Right lobe of liver (tissue), 6 donors: ENCODE results near the gene KIAA0513. TPM values are rescaled to one million over a fixed set of nuclear protein-coding genes. Genes with fewer than 3 reads are reported as not detected.
A peak's percentile ranks its signal among the peaks of the same experiment; 100 is the strongest.

ENCODE experiments used
- ATAC-seq, 4 donors: fragments of 200-7000 bp; cut with Tn5 transposase; one replicate each; pipeline ENCODE4 v1.9.1; 2020; ENCODE audit warnings: mild to moderate bottlenecking in 4 of 4, moderate library complexity in 4 of 4
- DNase-seq, 3 donors: peaks; one replicate each; pipeline ENCODE4 v3.0.0-alpha.2; 2020
- H3K27ac ChIP-seq, 3 donors: fragments of 200-600 bp; one replicate each; pipeline ENCODE4 v1.8.0; 2022
- H3K27me3 ChIP-seq, 2 donors: fragments of 200-600 bp; one replicate each; pipeline ENCODE4 v1.8.0; 2022
- H3K36me3 ChIP-seq, 4 donors: fragments of 200-600 bp; sonication (generic) in 1 of 4; one replicate each; pipeline versions ENCODE4 v1.5.1 to v1.8.0; 2017 to 2022; ENCODE audit warnings: control low read depth in 1 of 4
- H3K4me1 ChIP-seq, 4 donors: fragments of 200-600 bp; sonication (generic) in 1 of 4; one replicate each; pipeline versions ENCODE4 v1.5.1 to v1.8.0; 2017 to 2022; ENCODE audit warnings: control low read depth in 1 of 4
- H3K4me3 ChIP-seq, 3 donors: fragments of 200-600 bp; one replicate each; pipeline ENCODE4 v1.8.0; 2022
- H3K9me3 ChIP-seq, 4 donors: fragments of 200-600 bp; sonication (generic) in 1 of 4; one replicate each; pipeline versions ENCODE4 v1.5.1 to v1.8.0; 2017 to 2022; ENCODE audit warnings: control low read depth in 1 of 4
- CTCF ChIP-seq, 4 donors: fragments of 200-600 bp in 3 of 4; fragments of 450-650 bp in 1 of 4; IDR thresholded peaks; one replicate each; pipeline versions ENCODE4 v1.5.1 to v1.8.0; 2016 to 2022; ENCODE audit warnings: antibody characterized with exemption in 4 of 4, mild to moderate bottlenecking in 2 of 4
- POLR2A ChIP-seq: fragments of 450-650 bp; IDR thresholded peaks from one replicate; pipeline ENCODE4 v1.6.1; 2017; ENCODE audit warnings: antibody characterized with exemption, mild to moderate bottlenecking
- WGBS: methylation state at CpG from one replicate; pipeline ENCODE4 v1.1.6; 2018; ENCODE audit warnings: low coverage, low lambda C conversion rate; ENCODE audit not compliant: insufficient coverage; ENCODE audit errors: missing lambda C conversion rate; 5-methylcytosine and 5-hydroxymethylcytosine counted together
- intact Hi-C, 2 donors: fragments of 100-400 bp; cut with DNase I; formaldehyde crosslinking; loops; one replicate each; pipeline versions ENCODE4 v1.11.2 to v1.14.1; 2022
- total RNA-seq, 6 experiments: library from RNA; depleted of rRNA in 2 of 6; stranded (reverse); fragments of >200 nt in 2 of 6; fragmentation: NEBNext Ultra II Directional in 3 of 6; extraction: Animal tissue kit (Norgen Biotek cat#: 25700) in 3 of 6; gene quantifications; one replicate each; pipeline versions ENCODE4 v1.1.0 to v1.2.4, GENCODE V29; 2016 to 2023
- donor health status: DM: no; HTN: yes; CAD: no.
- donor health status: DM: no; HTN: no; CAD: no.
- donor health status: DM: no; HTN: no; CAD: no.
- donor health status: DM: no; HTN: yes; CAD: no.
- donor health status: DM: no; HTN: yes; CAD: no.

Gene KIAA0513
- total RNA-seq, 6 experiments from 2014 or later, result 2.6 to 7.4 (median 4.7) TPM

DNA sequence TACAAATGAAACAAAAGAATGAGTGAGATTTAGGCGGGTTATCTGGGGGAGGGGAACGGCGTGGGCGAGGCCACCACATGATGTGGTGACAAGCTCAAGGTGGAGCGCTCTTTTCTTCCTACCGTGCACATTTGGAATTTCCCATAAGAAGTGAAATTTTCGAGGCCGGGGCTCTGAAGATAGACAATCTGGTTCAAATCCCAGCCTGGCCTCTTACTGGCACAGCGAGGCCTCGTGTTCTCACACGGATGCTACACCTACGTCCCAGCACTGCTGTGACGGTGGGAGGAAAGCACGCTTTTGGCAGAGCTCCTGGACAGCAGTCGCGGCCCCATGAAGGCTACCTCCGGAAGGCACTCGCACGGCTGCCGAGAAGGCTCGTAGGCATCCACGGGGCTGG is 41.5 kb upstream of the KIAA0513 start:
- WGBS, result 97% methylated on average over 8 of the region's 22 CpGs
- Histone ChIP-seq H3K9me3 (no peaks in the 10 kb centered on the region), H3K27me3 (no peaks in the 10 kb centered on the region), H3K36me3 (peaks cover 0 to 51% (median 19%) of the 10 kb centered on the region in 4 donors), H3K4me3 (no peak overlapping the region), H3K4me1 (no peaks in the 10 kb centered on the region), H3K27ac (no peak overlapping the region)
- ATAC-seq (no peak), DNase-seq (no peak)
- intact Hi-C loops, result no loop called here
- no peak for TF ChIP-seq CTCF (IDR thresholded peaks at IDR 0.05)
- TF ChIP-seq POLR2A, result no peak

GRCh38 chr16:84986879-84987278 is 40.7 kb upstream of the KIAA0513 start:
- H3K9me3 ChIP-seq, result no peaks in the 10 kb centered on the region
- no peak overlapping the region for H3K4me3 ChIP-seq
- intact Hi-C loops, result no loop called here
- TF ChIP-seq POLR2A (no peak), CTCF (IDR thresholded peaks at IDR 0.05) (no peak)
- H3K4me1 ChIP-seq, result no peaks in the 10 kb centered on the region
- 100% methylated on average over 1 of the region's 1 CpG for WGBS
- ATAC-seq (no peak), DNase-seq (no peak)
- H3K27ac ChIP-seq, result no peak overlapping the region
- H3K36me3 ChIP-seq, result peaks cover 0 to 44% (median 15%) of the 10 kb centered on the region in 4 donors
- H3K27me3 ChIP-seq, result no peaks in the 10 kb centered on the region

- intact Hi-C loops, result no loop called here
- TF ChIP-seq POLR2A (no peak), CTCF (IDR thresholded peaks at IDR 0.05) (peak in 2 of 4 donors; percentile 5 to 7)
- H3K27ac ChIP-seq, result no peak overlapping the region
- 89% methylated on average over 12 of the region's 16 CpGs for WGBS
- H3K4me1 ChIP-seq, result no peaks in the 10 kb centered on the region
- no peak for ATAC-seq
- DNase-seq, result peak in 1 of 3 donors; percentile 20
- H3K36me3 ChIP-seq, result peaks cover 0 to 45% (median 17%) of the 10 kb centered on the region in 4 donors
- no peak overlapping the region for H3K4me3 ChIP-seq
- no peaks in the 10 kb centered on the region for H3K27me3 ChIP-seq
- no peaks in the 10 kb centered on the region for H3K9me3 ChIP-seq
Measured at GRCh38 chr16:84988328-84989080, 39.1 kb upstream of the KIAA0513 start.

- WGBS, result 85% methylated on average over 14 of the region's 27 CpGs
- no peak for TF ChIP-seq CTCF (IDR thresholded peaks at IDR 0.05)
- TF ChIP-seq POLR2A, result no peak
- H3K4me3 ChIP-seq, result no peak overlapping the region
- ATAC-seq, result no peak
- peaks cover 0 to 51% (median 20%) of the 10 kb centered on the region in 4 donors for H3K36me3 ChIP-seq
- DNase-seq, result peak in 1 of 3 donors; percentile 45
- H3K9me3 ChIP-seq, result no peaks in the 10 kb centered on the region
- H3K4me1 ChIP-seq, result peaks cover 0 to 10% (median 3%) of the 10 kb centered on the region in 4 donors
- H3K27me3 ChIP-seq, result no peaks in the 10 kb centered on the region
- no peak overlapping the region for H3K27ac ChIP-seq
- intact Hi-C loops, result no loop called here
Measured at GRCh38 chr16:84989749-84990620, 37.6 kb upstream of the KIAA0513 start.
